Measurements from ENCODE around the gene KIF6. TPM values are rescaled to one million over a fixed set of nuclear protein-coding genes. Genes with fewer than 3 reads are reported as not detected.

Gene KIF6
- total and polyA plus RNA-seq, 2 of the 8 experiments (the other 6 are each of a cell fraction or from before 2014, with no cell fraction given) = 0.53 to 0.65 TPM

- CTCF ChIA-PET (ENCODE audit: partially characterized antibody) = interaction anchor here (1.1 to 1.3 kb wide), 2 partner anchors 10 to 47 kb away, joined by 3 read pairs; no protein-coding TSS in a partner anchor
- H2BK5ac ChIP-seq (ENCODE audit: low read depth, low read length) = no peak overlapping the region
- H4K20me1 ChIP-seq (replicated peaks in 1 of 2; ENCODE audit: control insufficient read depth in 1 of 2, insufficient read depth in 2 of 2, low read length in 2 of 2) = no peaks in the 10 kb centered on the region
- no peaks in the 10 kb centered on the region; the same call in 1 of the 2 replicates for H3K23me2 ChIP-seq (ENCODE audit: low read depth, low read length)
- no peak overlapping the region for H2BK12ac ChIP-seq (ENCODE audit: low read depth, low read length)
- H3K9ac ChIP-seq (replicated peaks in 1 of 4; ENCODE audit: extremely low read depth in 1 of 4, low read depth in 3 of 4, low read length in 3 of 4) = no peak overlapping the region
- 0 out of 4 replicates have a peak, but pooled peaks cover 0 to 7% of the 10 kb centered on the region in 2 experiments for H3K9me3 ChIP-seq (ENCODE audit: insufficient read depth in 2 of 2, low read depth in 1 of 2, low read length in 1 of 2)
- no peak overlapping the region for H3K4me3 ChIP-seq (ENCODE audit: extremely low read depth in 1 of 4, insufficient read depth in 2 of 4, low read depth in 3 of 4, low read length in 4 of 4)
- no peak overlapping the region for H3K23ac ChIP-seq (ENCODE audit: insufficient read length)
- no peak overlapping the region for H3K27ac ChIP-seq (ENCODE audit: low read depth, low read length)
- no peaks in the 10 kb centered on the region for H3K79me2 ChIP-seq (ENCODE audit: control insufficient read depth in 1 of 2, insufficient read depth in 2 of 2, low read length in 2 of 2)
- peaks cover 8 to 13% (median 9%) of the 10 kb centered on the region in 4 experiments for H3K4me1 ChIP-seq (replicated peaks in 1 of 4; ENCODE audit: control insufficient read depth in 3 of 4, insufficient read depth in 4 of 4, low read length in 3 of 4)
- DNase-seq (ENCODE audit: low read depth in 1 of 2, low spot score in 2 of 2) (no peak), FAIRE-seq (no peak)
- H3K4ac ChIP-seq (replicated peaks; ENCODE audit: insufficient read length, low read depth, low read length) = no peak overlapping the region
- WGBS, 2 experiments (ENCODE audit: extremely low coverage in 1 of 2, insufficient coverage in 1 of 2, insufficient read length in 1 of 2, insufficient replicate concordance in 2 of 2, low coverage in 1 of 2, low lambda C conversion rate in 2 of 2, missing lambda C conversion rate in 1 of 2) = 91% methylated on average over 2 of the region's 2 CpGs; no CpG with 5 or more reads in 1 of the 2 experiments
- no peak overlapping the region for H3K18ac ChIP-seq (ENCODE audit: extremely low read depth, low read length)
- no peak overlapping the region for H3K14ac ChIP-seq (ENCODE audit: insufficient read length)
- H3K4me2 ChIP-seq (ENCODE audit: insufficient read depth in 1 of 2, low read depth in 2 of 2, low read length in 2 of 2) = no peak overlapping the region
- no peak overlapping the region for H3K56ac ChIP-seq (replicated peaks; ENCODE audit: insufficient read length, low read depth, low read length)
- H4K91ac ChIP-seq (replicated peaks; ENCODE audit: insufficient read length, low read length) = no peak overlapping the region
- no peak overlapping the region for H4K5ac ChIP-seq (ENCODE audit: insufficient read length, low read depth, low read length)
- H2BK20ac ChIP-seq (ENCODE audit: low read length) = no peak overlapping the region
- no peak overlapping the region for H2AK5ac ChIP-seq (ENCODE audit: low read depth, low read length)
- no peak overlapping the region for H2BK120ac ChIP-seq (replicated peaks; ENCODE audit: low read depth, low read length)
- POLR2A ChIA-PET (ENCODE audit: partially characterized antibody) = no interaction called here
- H3K79me1 ChIP-seq (ENCODE audit: low read depth, low read length) = no peaks in the 10 kb centered on the region
- no peak overlapping the region for H4K8ac ChIP-seq (ENCODE audit: extremely low read depth, insufficient read depth, low read length)
- no peaks in the 10 kb centered on the region for H3K27me3 ChIP-seq (replicated peaks in 1 of 4; ENCODE audit: control insufficient read depth in 3 of 4, extremely low read depth in 1 of 4, insufficient read depth in 3 of 4, low read length in 3 of 4)
- no peak for TF ChIP-seq TEAD4 (IDR thresholded peaks at IDR 0.05; ENCODE audit: low read depth, low read length)
- no peak for TF ChIP-seq E2F6 (IDR thresholded peaks at IDR 0.05)
- TF ChIP-seq TCF12 (IDR thresholded peaks at IDR 0.05; ENCODE audit: low read depth, low read length) = no peak
- TF ChIP-seq CBX5 (IDR thresholded peaks at IDR 0.05; ENCODE audit: low read depth, low read length) = no peak
- no peak for TF ChIP-seq CREB1 (IDR thresholded peaks at IDR 0.05)
- TF ChIP-seq TAF7 (optimal IDR thresholded peaks at IDR 0.05; ENCODE audit: borderline replicate concordance, low read depth, low read length) = no peak
- no peak for TF ChIP-seq JUND (IDR thresholded peaks at IDR 0.05; ENCODE audit: low read length)
- TF ChIP-seq RAD21 (IDR thresholded peaks at IDR 0.05 in 1 of 2, conservative IDR thresholded peaks at IDR 0.05 in 1 of 2; ENCODE audit: low read depth in 2 of 2, low read length in 2 of 2) = no peak
- TF ChIP-seq CHD2 (IDR thresholded peaks at IDR 0.05; ENCODE audit: low read length) = no peak
- TF ChIP-seq, protein P1, sequence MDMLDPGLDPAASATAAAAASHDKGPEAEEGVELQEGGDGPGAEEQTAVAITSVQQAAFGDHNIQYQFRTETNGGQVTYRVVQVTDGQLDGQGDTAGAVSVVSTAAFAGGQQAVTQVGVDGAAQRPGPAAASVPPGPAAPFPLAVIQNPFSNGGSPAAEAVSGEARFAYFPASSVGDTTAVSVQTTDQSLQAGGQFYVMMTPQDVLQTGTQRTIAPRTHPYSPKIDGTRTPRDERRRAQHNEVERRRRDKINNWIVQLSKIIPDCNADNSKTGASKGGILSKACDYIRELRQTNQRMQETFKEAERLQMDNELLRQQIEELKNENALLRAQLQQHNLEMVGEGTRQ (IDR thresholded peaks at IDR 0.05; ENCODE audit: low read length) = no peak
- H3K36me3 ChIP-seq (ENCODE audit: control insufficient read depth in 2 of 4, insufficient read depth in 4 of 4, low read length in 3 of 4) = no peaks in the 10 kb centered on the region; a peak in 1 of 8 replicates
- H2BK15ac ChIP-seq (ENCODE audit: low read length) = no peak overlapping the region
- no peak overlapping the region for H2AFZ ChIP-seq (ENCODE audit: low read length)
These were observed 227.1 kb downstream of the KIF6 start for GRCh38 chr6:39498096-39498495.

Measured in H1 (cell line).